Lower leg skin (tissue), 3 donors: ENCODE measurements around the gene TMEM120A.

Experiments used
- CTCF ChIP-seq, 3 donors: fragments of 450-650 bp; IDR thresholded peaks; one replicate each; pipeline ENCODE4 v1.5.1; 2016; ENCODE audit warnings: antibody characterized with exemption in 3 of 3, mild to moderate bottlenecking in 3 of 3, moderate library complexity in 2 of 3
- POLR2A ChIP-seq, 2 donors: fragments of 450-650 bp; IDR thresholded peaks; one replicate each; pipeline ENCODE4 v1.6.1; 2016 to 2017; ENCODE audit warnings: antibody characterized with exemption in 2 of 2, mild to moderate bottlenecking in 1 of 2, moderate library complexity in 1 of 2

DNA sequence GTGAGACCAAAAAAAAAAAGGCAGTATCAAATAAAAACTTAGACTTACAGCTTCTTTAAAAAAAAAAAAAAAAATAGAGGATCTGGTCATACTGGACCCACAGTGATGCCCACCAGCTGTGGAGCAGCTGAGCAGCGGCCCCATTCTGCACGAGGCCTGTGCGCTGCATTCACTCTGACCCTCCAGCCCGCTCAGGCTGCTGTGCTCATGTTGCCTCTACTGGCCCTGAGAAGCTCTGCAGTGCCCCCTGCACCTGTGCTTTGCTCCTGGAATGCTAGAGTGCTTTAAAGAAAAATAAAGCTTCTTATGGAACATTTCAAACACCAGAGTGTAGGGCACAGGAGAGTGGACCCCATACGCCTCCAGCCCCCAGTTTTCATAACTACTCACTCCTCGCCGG lies 33.2 kb downstream of the TMEM120A start:
- no peak for TF ChIP-seq CTCF (IDR thresholded peaks at IDR 0.05)
- TF ChIP-seq POLR2A (IDR thresholded peaks at IDR 0.05) = no peak
